Measurements from ENCODE around the gene LEP. TPM values are rescaled to one million over a fixed set of nuclear protein-coding genes. Genes with fewer than 3 reads are reported as not detected.

LEP gene
- polyA plus RNA-seq, 3 donors: 0.12 to 0.13 TPM; not detected in 1

DNA sequence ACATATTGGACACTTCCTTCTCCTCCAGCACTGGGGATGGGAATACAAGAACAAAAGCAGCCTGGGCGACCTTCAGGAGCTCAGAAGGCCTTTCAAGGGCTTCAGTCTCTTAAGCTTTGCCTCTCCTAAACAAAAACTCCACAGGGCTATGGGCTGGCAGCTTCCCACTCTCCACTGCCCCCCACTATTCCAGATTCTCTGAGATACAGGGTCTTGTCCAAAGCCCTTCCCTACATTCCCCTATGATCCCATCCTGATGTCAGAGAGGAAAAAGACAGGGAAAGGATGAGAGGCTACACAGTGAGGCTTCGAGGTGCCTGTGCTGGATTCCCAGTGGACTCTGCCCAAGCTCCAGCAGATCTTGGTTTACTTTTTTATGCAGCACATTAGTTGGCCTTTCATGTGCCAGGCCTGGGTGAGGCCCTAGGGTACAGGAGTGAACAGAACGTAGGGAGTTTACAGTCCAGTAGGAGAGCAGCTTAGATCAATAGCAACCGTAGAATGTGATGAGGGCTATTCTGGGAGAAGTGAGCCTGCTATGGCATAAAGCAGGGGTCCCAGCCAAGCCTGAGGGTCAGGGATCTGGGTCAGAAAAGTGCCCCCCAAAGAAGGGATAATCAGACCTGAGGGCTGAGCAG lies 33.3 kb downstream of the LEP start:
- Mint-ChIP-seq H3K27me3 (ENCODE audit: low read depth in 3 of 3) (peaks cover 7 to 24% (median 20%) of the 10 kb centered on the region in 3 donors), H3K4me3 (no peak overlapping the region), H3K36me3 (no peaks in the 10 kb centered on the region), H3K9me3 (peaks cover 5 to 15% (median 8%) of the 10 kb centered on the region in 7 donors), H3K27ac (no peak overlapping the region), H3K4me1 (peaks cover 31% of the 10 kb centered on the region)
- Histone ChIP-seq H3K36me3 (replicated peaks in 1 of 2; ENCODE audit: control insufficient read depth in 1 of 2, insufficient read depth in 2 of 2, low read length in 2 of 2) (no peaks in the 10 kb centered on the region), H3K27ac (ENCODE audit: low read depth in 1 of 2, low read length in 2 of 2) (no peak overlapping the region), H3K4me2 (replicated peaks; ENCODE audit: extremely low read depth, low read length, poor library complexity, severe bottlenecking) (no peak overlapping the region), H2AFZ (ENCODE audit: insufficient read depth, low read depth, low read length, poor library complexity, severe bottlenecking) (no peak overlapping the region), H3K4me1 (ENCODE audit: control insufficient read depth in 1 of 2, insufficient read depth in 2 of 2, low read length in 2 of 2) (peaks cover 18 to 19% of the 10 kb centered on the region in 2 donors), H4K20me1 (ENCODE audit: insufficient read depth, low read length) (no peaks in the 10 kb centered on the region), H3K4me3 (replicated peaks in 1 of 3; ENCODE audit: low read depth in 2 of 3, low read length in 3 of 3) (no peak overlapping the region), H3K9me3 (replicated peaks in 1 of 2; ENCODE audit: control insufficient read depth in 1 of 2, insufficient read depth in 1 of 2, low read length in 2 of 2) (peaks cover 6 to 7% of the 10 kb centered on the region in 2 donors), H3K79me2 (ENCODE audit: insufficient read depth, low read length) (no peaks in the 10 kb centered on the region), H3K27me3 (ENCODE audit: control insufficient read depth in 2 of 2, insufficient read depth in 2 of 2, low read length in 2 of 2) (peaks cover 0 to 20% of the 10 kb centered on the region in 2 donors), H3K9ac (ENCODE audit: insufficient read depth, low read length, poor library complexity, severe bottlenecking) (no peak overlapping the region)
- WGBS (ENCODE audit: insufficient coverage): 92% methylated on average over 3 of the region's 4 CpGs
- intact Hi-C loops (cut with micrococcal nuclease): no loop called here
- TF ChIP-seq, protein P1, sequence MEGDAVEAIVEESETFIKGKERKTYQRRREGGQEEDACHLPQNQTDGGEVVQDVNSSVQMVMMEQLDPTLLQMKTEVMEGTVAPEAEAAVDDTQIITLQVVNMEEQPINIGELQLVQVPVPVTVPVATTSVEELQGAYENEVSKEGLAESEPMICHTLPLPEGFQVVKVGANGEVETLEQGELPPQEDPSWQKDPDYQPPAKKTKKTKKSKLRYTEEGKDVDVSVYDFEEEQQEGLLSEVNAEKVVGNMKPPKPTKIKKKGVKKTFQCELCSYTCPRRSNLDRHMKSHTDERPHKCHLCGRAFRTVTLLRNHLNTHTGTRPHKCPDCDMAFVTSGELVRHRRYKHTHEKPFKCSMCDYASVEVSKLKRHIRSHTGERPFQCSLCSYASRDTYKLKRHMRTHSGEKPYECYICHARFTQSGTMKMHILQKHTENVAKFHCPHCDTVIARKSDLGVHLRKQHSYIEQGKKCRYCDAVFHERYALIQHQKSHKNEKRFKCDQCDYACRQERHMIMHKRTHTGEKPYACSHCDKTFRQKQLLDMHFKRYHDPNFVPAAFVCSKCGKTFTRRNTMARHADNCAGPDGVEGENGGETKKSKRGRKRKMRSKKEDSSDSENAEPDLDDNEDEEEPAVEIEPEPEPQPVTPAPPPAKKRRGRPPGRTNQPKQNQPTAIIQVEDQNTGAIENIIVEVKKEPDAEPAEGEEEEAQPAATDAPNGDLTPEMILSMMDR (IDR thresholded peaks at IDR 0.05): no peak
- no peak for DNase-seq

DNA sequence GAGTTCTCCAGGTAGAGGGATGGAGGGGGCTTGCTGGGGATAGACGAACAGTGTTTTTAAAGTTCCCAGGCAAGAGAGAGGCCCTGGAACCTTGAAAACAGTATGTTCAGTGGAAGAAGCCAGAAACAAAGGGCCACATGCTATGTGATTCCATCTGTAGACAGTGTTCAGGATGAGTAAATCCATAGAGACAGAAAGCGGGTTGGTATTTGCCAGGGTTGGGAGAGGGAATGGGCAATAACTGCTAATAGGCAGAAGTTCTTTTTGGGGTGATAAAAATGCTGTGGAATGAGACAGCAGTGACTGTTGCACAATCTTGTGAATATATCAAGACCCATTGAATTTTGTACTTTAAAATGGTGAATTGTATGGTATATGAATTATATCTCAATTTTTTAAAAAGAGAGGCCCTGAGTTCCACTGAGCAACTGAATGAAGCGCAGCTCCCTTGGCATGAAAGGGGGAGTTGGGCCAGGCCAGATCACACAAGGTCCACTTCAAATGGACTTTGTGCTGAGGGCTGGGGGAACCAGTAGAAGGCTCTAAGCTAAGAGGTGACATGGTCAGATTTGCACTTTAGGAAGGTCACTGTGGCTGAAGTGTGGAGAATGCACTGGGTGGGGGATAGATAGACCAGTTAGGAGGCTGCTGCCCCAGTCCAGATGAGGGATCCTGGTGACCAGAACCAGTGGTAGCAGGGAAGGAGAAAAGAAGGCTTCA lies 34.0 kb downstream of the LEP start:
- Histone ChIP-seq H3K9ac (ENCODE audit: insufficient read depth, low read length, poor library complexity, severe bottlenecking) (no peak overlapping the region), H3K4me2 (replicated peaks; ENCODE audit: extremely low read depth, low read length, poor library complexity, severe bottlenecking) (no peak overlapping the region), H3K4me1 (ENCODE audit: control insufficient read depth in 1 of 2, insufficient read depth in 2 of 2, low read length in 2 of 2) (peaks cover 18 to 19% of the 10 kb centered on the region in 2 donors), H3K4me3 (replicated peaks in 1 of 3; ENCODE audit: low read depth in 2 of 3, low read length in 3 of 3) (no peak overlapping the region), H3K79me2 (ENCODE audit: insufficient read depth, low read length) (no peaks in the 10 kb centered on the region), H3K9me3 (replicated peaks in 1 of 2; ENCODE audit: control insufficient read depth in 1 of 2, insufficient read depth in 1 of 2, low read length in 2 of 2) (peaks cover 10 to 11% of the 10 kb centered on the region in 2 donors), H3K27me3 (ENCODE audit: control insufficient read depth in 2 of 2, insufficient read depth in 2 of 2, low read length in 2 of 2) (peaks cover 0 to 20% of the 10 kb centered on the region in 2 donors), H2AFZ (ENCODE audit: insufficient read depth, low read depth, low read length, poor library complexity, severe bottlenecking) (no peak overlapping the region), H3K27ac (ENCODE audit: low read depth in 1 of 2, low read length in 2 of 2) (no peak overlapping the region), H4K20me1 (ENCODE audit: insufficient read depth, low read length) (no peaks in the 10 kb centered on the region), H3K36me3 (replicated peaks in 1 of 2; ENCODE audit: control insufficient read depth in 1 of 2, insufficient read depth in 2 of 2, low read length in 2 of 2) (no peaks in the 10 kb centered on the region)
- Mint-ChIP-seq H3K36me3 (peaks cover 1 to 5% of the 10 kb centered on the region in 2 donors), H3K27me3 (ENCODE audit: low read depth in 3 of 3) (peaks cover 7 to 24% (median 18%) of the 10 kb centered on the region in 3 donors), H3K9me3 (peaks cover 8 to 21% (median 13%) of the 10 kb centered on the region in 7 donors), H3K4me1 (peaks cover 31% of the 10 kb centered on the region), H3K27ac (peak overlapping the region in 1 of 7 donors; percentile 38), H3K4me3 (no peak overlapping the region)
- TF ChIP-seq, protein P1 (IDR thresholded peaks at IDR 0.05): no peak
- intact Hi-C loops (cut with micrococcal nuclease): no loop called here
- WGBS (ENCODE audit: insufficient coverage): 64% methylated on average over 3 of the region's 3 CpGs
- DNase-seq: no peak
